GM23338 (cell line): ENCODE data around the gene KRTAP5-4. TPM values are rescaled to one million over a fixed set of nuclear protein-coding genes. Genes with fewer than 3 reads are reported as not detected.

Experiments used
- ATAC-seq: fragments of 200-7000 bp; cut with Tn5 transposase; 3 replicates; pipeline ENCODE4 v1.9.1; 2020
- DNase-seq: peaks from one replicate; pipeline ENCODE4 v3.0.0-alpha.2; 2015; ENCODE audit warnings: low spot score
- H2AFZ ChIP-seq: fragments of 200-600 bp; sonication (generic); 2 replicates; pipeline ENCODE4 v1.8.0; 2016; ENCODE audit warnings: antibody characterized with exemption, mild to moderate bottlenecking, moderate library complexity
- H3F3A ChIP-seq: fragments of 200-600 bp; sonication (generic); replicated peaks from 2 replicates; pipeline ENCODE4 v1.8.0; 2017; ENCODE audit warnings: antibody characterized with exemption, mixed run types, low read depth
- H3K27ac ChIP-seq: fragments of 200-600 bp; sonication (generic); 2 replicates; pipeline ENCODE4 v1.6.1; 2016; ENCODE audit warnings: low read depth
- H3K27me3 ChIP-seq: fragments of 200-600 bp; sonication (generic); 2 replicates; pipeline ENCODE4 v1.8.0; 2016; ENCODE audit warnings: mild to moderate bottlenecking, mixed run types, moderate library complexity; ENCODE audit not compliant: insufficient read depth
- H3K36me3 ChIP-seq: fragments of 200-600 bp; sonication (generic); 2 replicates; pipeline ENCODE4 v1.8.0; 2016; ENCODE audit warnings: mild to moderate bottlenecking; ENCODE audit not compliant: insufficient read depth
- H3K4me1 ChIP-seq: fragments of 200-600 bp; sonication (generic); 2 replicates; pipeline ENCODE4 v1.8.0; 2016; ENCODE audit warnings: mild to moderate bottlenecking, moderate library complexity; ENCODE audit not compliant: insufficient read depth
- H3K4me2 ChIP-seq: fragments of 200-600 bp; sonication (generic); 2 replicates; pipeline ENCODE4 v1.7.1; 2017; ENCODE audit warnings: mixed run types
- H3K4me3 ChIP-seq: fragments of 200-600 bp; sonication (generic); 2 replicates; pipeline ENCODE4 v1.6.1; 2016; ENCODE audit warnings: mixed run types
- H3K79me2 ChIP-seq: fragments of 200-600 bp; sonication (generic); replicated peaks from 2 replicates; pipeline ENCODE4 v1.8.0; 2017; ENCODE audit warnings: mild to moderate bottlenecking; ENCODE audit not compliant: insufficient read depth
- H3K9me2 ChIP-seq: fragments of 200-600 bp; sonication (generic); 2 replicates; pipeline ENCODE4 v1.8.0; 2017; ENCODE audit not compliant: insufficient read depth
- H4K20me1 ChIP-seq: fragments of 200-600 bp; sonication (generic); replicated peaks from 2 replicates; pipeline ENCODE4 v1.8.0; 2017; ENCODE audit warnings: mild to moderate bottlenecking; ENCODE audit not compliant: insufficient read depth
- H3K27ac Mint-ChIP-seq: 2 replicates; pipeline ENCODE4 v1.8.0; 2020; ENCODE audit warnings: inconsistent platforms, mild to moderate bottlenecking, moderate library complexity, mixed read lengths
- H3K27me3 Mint-ChIP-seq: 3 replicates; pipeline ENCODE4 v1.8.0; 2022; ENCODE audit warnings: low read depth, mild to moderate bottlenecking, moderate library complexity, mixed read lengths, inconsistent platforms; ENCODE audit not compliant: insufficient read depth, poor library complexity
- H3K36me3 Mint-ChIP-seq: 3 replicates; pipeline ENCODE4 v1.8.0; 2021; ENCODE audit warnings: low read depth, mild to moderate bottlenecking, inconsistent platforms, moderate library complexity, mixed read lengths
- H3K4me1 Mint-ChIP-seq: 3 replicates; pipeline ENCODE4 v1.8.0; 2020; ENCODE audit warnings: mild to moderate bottlenecking, inconsistent platforms, mixed read lengths
- H3K4me3 Mint-ChIP-seq: 3 replicates; pipeline ENCODE4 v1.8.0; 2021; ENCODE audit warnings: moderate library complexity, mild to moderate bottlenecking, inconsistent platforms, mixed read lengths
- H3K9me3 Mint-ChIP-seq: 3 replicates; pipeline ENCODE4 v1.8.0; 2020; ENCODE audit warnings: moderate library complexity, mild to moderate bottlenecking, inconsistent platforms, mixed read lengths
- CREB1 ChIP-seq: fragments of 250-450 bp; sonication (Bioruptor Pico); IDR thresholded peaks from 2 replicates; pipeline ENCODE4 v1.5.0; 2020; ENCODE audit warnings: low read depth, mild to moderate bottlenecking, moderate library complexity
- EZH2 ChIP-seq: fragments of 200-600 bp; sonication (generic); IDR thresholded peaks from one replicate; pipeline ENCODE4 v1.8.0; 2017; ENCODE audit warnings: antibody characterized with exemption, mild to moderate bottlenecking, low read depth; ENCODE audit not compliant: unreplicated experiment
- EZH2phosphoT487 ChIP-seq: fragments of 200-600 bp; sonication (generic); IDR thresholded peaks from one replicate; pipeline ENCODE4 v1.8.1; 2018; ENCODE audit warnings: antibody characterized with exemption; ENCODE audit not compliant: unreplicated experiment
- JUNB ChIP-seq: IDR thresholded peaks from one replicate; pipeline ENCODE4 v1.6.1; 2016; ENCODE audit warnings: antibody characterized with exemption; ENCODE audit not compliant: unreplicated experiment
- NANOG ChIP-seq: IDR thresholded peaks from 2 replicates; pipeline ENCODE4 v1.6.1; 2016; ENCODE audit warnings: antibody characterized with exemption, borderline replicate concordance
- POLR2AphosphoS5 ChIP-seq: IDR thresholded peaks from 2 replicates; pipeline ENCODE4 v1.6.1; 2016; ENCODE audit warnings: antibody characterized with exemption, low read depth
- REST ChIP-seq: IDR thresholded peaks from one replicate; pipeline ENCODE4 v1.6.1; 2018; ENCODE audit warnings: antibody characterized with exemption; ENCODE audit not compliant: unreplicated experiment
- STAT1 ChIP-seq: IDR thresholded peaks from one replicate; pipeline ENCODE4 v1.6.1; 2016; ENCODE audit warnings: antibody characterized with exemption; ENCODE audit not compliant: unreplicated experiment
- ZNF114 ChIP-seq: fragments of 250-450 bp; sonication (Bioruptor Pico); IDR thresholded peaks from 2 replicates; pipeline ENCODE4 v1.5.0; 2020; ENCODE audit warnings: mild to moderate bottlenecking, moderate library complexity
- ZNF331 ChIP-seq: fragments of 250-450 bp; sonication (Bioruptor Pico); IDR thresholded peaks from 2 replicates; pipeline ENCODE4 v1.5.0; 2020; ENCODE audit warnings: low read depth, mild to moderate bottlenecking, moderate library complexity
- polyA plus RNA-seq: library from polyadenylated mRNA; unstranded; fragments of >200 nt; fragmentation: Nextera tagmentation; extraction: Ambion mirVana; gene quantifications from 2 replicates; pipeline ENCODE4 v1.2.1, GENCODE V29; 2016
- total RNA-seq: library from RNA; depleted of rRNA; stranded (reverse); fragments of >200 nt; shearing (Covaris generic); gene quantifications from 2 replicates; pipeline ENCODE4 v1.2.3, GENCODE V29; 2014
- TF ChIP-seq, protein P1 (sequence below), 2 experiments: fragments of 200-600 bp in 1 of 2; sonication (generic) in 1 of 2; conservative IDR thresholded peaks; 2 replicates each; pipeline versions ENCODE4 v1.5.1 to v1.6.1; 2016 to 2017; ENCODE audit warnings: antibody characterized with exemption in 2 of 2, low read depth in 2 of 2, mild to moderate bottlenecking in 2 of 2, moderate library complexity in 1 of 2
- TF ChIP-seq, protein P2 (sequence below): IDR thresholded peaks from 2 replicates; pipeline ENCODE4 v1.6.1; 2016; ENCODE audit warnings: antibody characterized with exemption
- TF ChIP-seq, protein P3 (sequence below): fragments of 250-450 bp; sonication (Bioruptor Pico); IDR thresholded peaks from 2 replicates; pipeline ENCODE4 v1.5.0; 2020; ENCODE audit warnings: mild to moderate bottlenecking, moderate library complexity

KRTAP5-4 gene
- total and polyA plus RNA-seq, 2 experiments from 2014 or later = not detected

GRCh38 chr11:1592628-1593027 is 29.3 kb downstream of the KRTAP5-4 start:
- H3K27me3 Mint-ChIP-seq = peaks cover 19% of the 10 kb centered on the region
- TF ChIP-seq REST (no peak), STAT1 (no peak), ZNF331 (no peak), EZH2 (no peak), CREB1 (CRISPR knock-in tag) (no peak), JUNB (no peak), ZNF114 (CRISPR knock-in tag) (no peak), EZH2phosphoT487 (no peak), NANOG (no peak), POLR2AphosphoS5 (no peak)
- TF ChIP-seq, protein P1, sequence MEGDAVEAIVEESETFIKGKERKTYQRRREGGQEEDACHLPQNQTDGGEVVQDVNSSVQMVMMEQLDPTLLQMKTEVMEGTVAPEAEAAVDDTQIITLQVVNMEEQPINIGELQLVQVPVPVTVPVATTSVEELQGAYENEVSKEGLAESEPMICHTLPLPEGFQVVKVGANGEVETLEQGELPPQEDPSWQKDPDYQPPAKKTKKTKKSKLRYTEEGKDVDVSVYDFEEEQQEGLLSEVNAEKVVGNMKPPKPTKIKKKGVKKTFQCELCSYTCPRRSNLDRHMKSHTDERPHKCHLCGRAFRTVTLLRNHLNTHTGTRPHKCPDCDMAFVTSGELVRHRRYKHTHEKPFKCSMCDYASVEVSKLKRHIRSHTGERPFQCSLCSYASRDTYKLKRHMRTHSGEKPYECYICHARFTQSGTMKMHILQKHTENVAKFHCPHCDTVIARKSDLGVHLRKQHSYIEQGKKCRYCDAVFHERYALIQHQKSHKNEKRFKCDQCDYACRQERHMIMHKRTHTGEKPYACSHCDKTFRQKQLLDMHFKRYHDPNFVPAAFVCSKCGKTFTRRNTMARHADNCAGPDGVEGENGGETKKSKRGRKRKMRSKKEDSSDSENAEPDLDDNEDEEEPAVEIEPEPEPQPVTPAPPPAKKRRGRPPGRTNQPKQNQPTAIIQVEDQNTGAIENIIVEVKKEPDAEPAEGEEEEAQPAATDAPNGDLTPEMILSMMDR (conservative IDR thresholded peaks at IDR 0.05; ENCODE audit: low read depth in 2 of 2) = no peak
- TF ChIP-seq, protein P2, sequence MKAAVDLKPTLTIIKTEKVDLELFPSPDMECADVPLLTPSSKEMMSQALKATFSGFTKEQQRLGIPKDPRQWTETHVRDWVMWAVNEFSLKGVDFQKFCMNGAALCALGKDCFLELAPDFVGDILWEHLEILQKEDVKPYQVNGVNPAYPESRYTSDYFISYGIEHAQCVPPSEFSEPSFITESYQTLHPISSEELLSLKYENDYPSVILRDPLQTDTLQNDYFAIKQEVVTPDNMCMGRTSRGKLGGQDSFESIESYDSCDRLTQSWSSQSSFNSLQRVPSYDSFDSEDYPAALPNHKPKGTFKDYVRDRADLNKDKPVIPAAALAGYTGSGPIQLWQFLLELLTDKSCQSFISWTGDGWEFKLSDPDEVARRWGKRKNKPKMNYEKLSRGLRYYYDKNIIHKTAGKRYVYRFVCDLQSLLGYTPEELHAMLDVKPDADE = no peak
- TF ChIP-seq, protein P3, sequence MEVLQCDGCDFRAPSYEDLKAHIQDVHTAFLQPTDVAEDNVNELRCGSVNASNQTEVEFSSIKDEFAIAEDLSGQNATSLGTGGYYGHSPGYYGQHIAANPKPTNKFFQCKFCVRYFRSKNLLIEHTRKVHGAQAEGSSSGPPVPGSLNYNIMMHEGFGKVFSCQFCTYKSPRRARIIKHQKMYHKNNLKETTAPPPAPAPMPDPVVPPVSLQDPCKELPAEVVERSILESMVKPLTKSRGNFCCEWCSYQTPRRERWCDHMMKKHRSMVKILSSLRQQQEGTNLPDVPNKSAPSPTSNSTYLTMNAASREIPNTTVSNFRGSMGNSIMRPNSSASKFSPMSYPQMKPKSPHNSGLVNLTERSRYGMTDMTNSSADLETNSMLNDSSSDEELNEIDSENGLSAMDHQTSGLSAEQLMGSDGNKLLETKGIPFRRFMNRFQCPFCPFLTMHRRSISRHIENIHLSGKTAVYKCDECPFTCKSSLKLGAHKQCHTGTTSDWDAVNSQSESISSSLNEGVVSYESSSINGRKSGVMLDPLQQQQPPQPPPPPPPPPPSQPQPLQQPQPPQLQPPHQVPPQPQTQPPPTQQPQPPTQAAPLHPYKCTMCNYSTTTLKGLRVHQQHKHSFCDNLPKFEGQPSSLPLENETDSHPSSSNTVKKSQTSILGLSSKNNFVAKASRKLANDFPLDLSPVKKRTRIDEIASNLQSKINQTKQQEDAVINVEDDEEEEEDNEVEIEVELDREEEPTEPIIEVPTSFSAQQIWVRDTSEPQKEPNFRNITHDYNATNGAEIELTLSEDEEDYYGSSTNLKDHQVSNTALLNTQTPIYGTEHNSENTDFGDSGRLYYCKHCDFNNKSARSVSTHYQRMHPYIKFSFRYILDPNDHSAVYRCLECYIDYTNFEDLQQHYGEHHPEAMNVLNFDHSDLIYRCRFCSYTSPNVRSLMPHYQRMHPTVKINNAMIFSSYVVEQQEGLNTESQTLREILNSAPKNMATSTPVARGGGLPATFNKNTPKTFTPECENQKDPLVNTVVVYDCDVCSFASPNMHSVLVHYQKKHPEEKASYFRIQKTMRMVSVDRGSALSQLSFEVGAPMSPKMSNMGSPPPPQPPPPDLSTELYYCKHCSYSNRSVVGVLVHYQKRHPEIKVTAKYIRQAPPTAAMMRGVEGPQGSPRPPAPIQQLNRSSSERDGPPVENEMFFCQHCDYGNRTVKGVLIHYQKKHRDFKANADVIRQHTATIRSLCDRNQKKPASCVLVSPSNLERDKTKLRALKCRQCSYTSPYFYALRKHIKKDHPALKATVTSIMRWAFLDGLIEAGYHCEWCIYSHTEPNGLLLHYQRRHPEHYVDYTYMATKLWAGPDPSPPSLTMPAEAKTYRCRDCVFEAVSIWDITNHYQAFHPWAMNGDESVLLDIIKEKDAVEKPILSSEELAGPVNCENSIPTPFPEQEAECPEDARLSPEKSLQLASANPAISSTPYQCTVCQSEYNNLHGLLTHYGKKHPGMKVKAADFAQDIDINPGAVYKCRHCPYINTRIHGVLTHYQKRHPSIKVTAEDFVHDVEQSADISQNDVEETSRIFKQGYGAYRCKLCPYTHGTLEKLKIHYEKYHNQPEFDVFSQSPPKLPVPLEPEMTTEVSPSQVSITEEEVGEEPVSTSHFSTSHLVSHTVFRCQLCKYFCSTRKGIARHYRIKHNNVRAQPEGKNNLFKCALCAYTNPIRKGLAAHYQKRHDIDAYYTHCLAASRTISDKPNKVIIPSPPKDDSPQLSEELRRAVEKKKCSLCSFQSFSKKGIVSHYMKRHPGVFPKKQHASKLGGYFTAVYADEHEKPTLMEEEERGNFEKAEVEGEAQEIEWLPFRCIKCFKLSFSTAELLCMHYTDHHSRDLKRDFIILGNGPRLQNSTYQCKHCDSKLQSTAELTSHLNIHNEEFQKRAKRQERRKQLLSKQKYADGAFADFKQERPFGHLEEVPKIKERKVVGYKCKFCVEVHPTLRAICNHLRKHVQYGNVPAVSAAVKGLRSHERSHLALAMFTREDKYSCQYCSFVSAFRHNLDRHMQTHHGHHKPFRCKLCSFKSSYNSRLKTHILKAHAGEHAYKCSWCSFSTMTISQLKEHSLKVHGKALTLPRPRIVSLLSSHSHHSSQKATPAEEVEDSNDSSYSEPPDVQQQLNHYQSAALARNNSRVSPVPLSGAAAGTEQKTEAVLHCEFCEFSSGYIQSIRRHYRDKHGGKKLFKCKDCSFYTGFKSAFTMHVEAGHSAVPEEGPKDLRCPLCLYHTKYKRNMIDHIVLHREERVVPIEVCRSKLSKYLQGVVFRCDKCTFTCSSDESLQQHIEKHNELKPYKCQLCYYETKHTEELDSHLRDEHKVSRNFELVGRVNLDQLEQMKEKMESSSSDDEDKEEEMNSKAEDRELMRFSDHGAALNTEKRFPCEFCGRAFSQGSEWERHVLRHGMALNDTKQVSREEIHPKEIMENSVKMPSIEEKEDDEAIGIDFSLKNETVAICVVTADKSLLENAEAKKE (CRISPR knock-in tag) = no peak
- no peak overlapping the region for H3K4me2 ChIP-seq
- no peaks in the 10 kb centered on the region for H4K20me1 ChIP-seq
- peaks cover 20% of the 10 kb centered on the region for H3K4me1 Mint-ChIP-seq
- no peak overlapping the region for H3K27ac ChIP-seq
- no peaks in the 10 kb centered on the region for H3K9me2 ChIP-seq
- peaks cover 18% of the 10 kb centered on the region for H3K4me1 ChIP-seq
- no peak overlapping the region for H3K27ac Mint-ChIP-seq
- H3K9me3 Mint-ChIP-seq = no peaks in the 10 kb centered on the region
- no peak overlapping the region for H3K4me3 ChIP-seq
- H3K36me3 Mint-ChIP-seq = no peaks in the 10 kb centered on the region
- peaks cover 13% of the 10 kb centered on the region; the same call in 1 of the 2 replicates for H3F3A ChIP-seq
- H2AFZ ChIP-seq = no peak overlapping the region
- H3K79me2 ChIP-seq = no peaks in the 10 kb centered on the region
- DNase-seq = no peak
- H3K36me3 ChIP-seq = no peaks in the 10 kb centered on the region
- no peak for ATAC-seq
- no peaks in the 10 kb centered on the region for H3K27me3 ChIP-seq
- no peak overlapping the region for H3K4me3 Mint-ChIP-seq
